Coronary artery (tissue), 2 donors: ENCODE measurements around the gene SOX5.

Source experiments
- DNase-seq: peaks from one replicate; pipeline ENCODE4 v3.0.0-alpha.2; 2017; ENCODE audit warnings: low spot score
- H3K27ac ChIP-seq, 2 donors: fragments of 200-600 bp; sonication (generic); one replicate each; pipeline ENCODE4 v1.5.1; 2016 to 2019
- H3K4me3 ChIP-seq: fragments of 200-600 bp; sonication (generic); 2 replicates; pipeline ENCODE4 v1.5.1; 2016; ENCODE audit warnings: mild to moderate bottlenecking, moderate library complexity
- CTCF ChIP-seq: fragments of 200-600 bp; sonication (generic); IDR thresholded peaks from one replicate; pipeline ENCODE4 v1.5.1; 2019; ENCODE audit warnings: antibody characterized with exemption

The SOX5 gene

GRCh38 chr12:23585156-23585781 is 364.2 kb downstream of the SOX5 start:
- no peak overlapping the region for H3K27ac ChIP-seq
- no peak for DNase-seq
- no peak overlapping the region for H3K4me3 ChIP-seq
- no peak for TF ChIP-seq CTCF

GRCh38 chr12:23581913-23582312 is 367.6 kb downstream of the SOX5 start:
- TF ChIP-seq CTCF, result no peak
- Histone ChIP-seq H3K27ac (no peak overlapping the region), H3K4me3 (no peak overlapping the region)
- no peak for DNase-seq

GRCh38 chr12:23579257-23579656 is 370.2 kb downstream of the SOX5 start:
- H3K4me3 ChIP-seq, result no peak overlapping the region
- no peak overlapping the region for H3K27ac ChIP-seq
- no peak for TF ChIP-seq CTCF
- no peak for DNase-seq

- Histone ChIP-seq H3K4me3 (no peak overlapping the region), H3K27ac (no peak overlapping the region)
- no peak for TF ChIP-seq CTCF
- DNase-seq, result no peak
Observed at GRCh38 chr12:23576372-23576771, 373.1 kb downstream of the SOX5 start.

- no peak overlapping the region for H3K27ac ChIP-seq
- no peak overlapping the region for H3K4me3 ChIP-seq
- no peak for DNase-seq
- TF ChIP-seq CTCF, result no peak
Observed at GRCh38 chr12:23569356-23569755, 380.1 kb downstream of the SOX5 start.

- no peak overlapping the region for H3K4me3 ChIP-seq
- H3K27ac ChIP-seq, result no peak overlapping the region
- DNase-seq, result no peak
- TF ChIP-seq CTCF, result no peak
Observed at GRCh38 chr12:23566133-23566532, 383.3 kb downstream of the SOX5 start.

- Histone ChIP-seq H3K27ac (no peak overlapping the region), H3K4me3 (no peak overlapping the region)
- TF ChIP-seq CTCF, result no peak
- DNase-seq, result no peak
Observed at GRCh38 chr12:23564451-23565152, 384.9 kb downstream of the SOX5 start.
